Osteocyte (in vitro differentiated cells): ENCODE data around the gene LARGE1. TPM values are rescaled to one million over a fixed set of nuclear protein-coding genes. Genes with fewer than 3 reads are reported as not detected.

Experiments
- DNase-seq: peaks from one replicate; pipeline ENCODE4 v3.0.0; 2021; ENCODE audit warnings: mixed read lengths; ENCODE audit not compliant: unreplicated experiment; ENCODE audit errors: extremely low spot score
- H3K27ac Mint-ChIP-seq: one replicate; pipeline ENCODE4 v1.8.0; 2021; ENCODE audit warnings: mild to moderate bottlenecking, mixed read lengths; ENCODE audit not compliant: unreplicated experiment
- H3K27me3 Mint-ChIP-seq: one replicate; pipeline ENCODE4 v1.8.0; 2021; ENCODE audit warnings: mixed read lengths; ENCODE audit not compliant: unreplicated experiment
- H3K36me3 Mint-ChIP-seq: one replicate; pipeline ENCODE4 v1.8.0; 2021; ENCODE audit warnings: mixed read lengths; ENCODE audit not compliant: unreplicated experiment
- H3K4me1 Mint-ChIP-seq: one replicate; pipeline ENCODE4 v1.8.0; 2021; ENCODE audit warnings: mixed read lengths; ENCODE audit not compliant: unreplicated experiment
- H3K4me3 Mint-ChIP-seq: one replicate; pipeline ENCODE4 v1.8.0; 2021; ENCODE audit warnings: mild to moderate bottlenecking, moderate library complexity, mixed read lengths; ENCODE audit not compliant: unreplicated experiment
- H3K9me3 Mint-ChIP-seq: one replicate; pipeline ENCODE4 v1.8.0; 2021; ENCODE audit warnings: mixed read lengths; ENCODE audit not compliant: unreplicated experiment
- CTCF ChIP-seq: fragments of 200-600 bp; sonication (generic); IDR thresholded peaks from 2 replicates; pipeline ENCODE4 v1.5.0; 2021; ENCODE audit warnings: antibody characterized with exemption, mild to moderate bottlenecking, moderate library complexity
- total RNA-seq: library from RNA; stranded (reverse); gene quantifications from 2 replicates; pipeline ENCODE4 v1.2.1, GENCODE V29; 2021

The LARGE1 gene
- total RNA-seq, 1 donor from 2014 or later: 17.6 TPM

GRCh38 chr22:33657670-33658069 is 262.6 kb downstream of the LARGE1 start:
- no peaks in the 10 kb centered on the region for H3K36me3 Mint-ChIP-seq
- no peak for DNase-seq
- H3K27me3 Mint-ChIP-seq: no peaks in the 10 kb centered on the region
- TF ChIP-seq CTCF: no peak
- no peak overlapping the region for H3K27ac Mint-ChIP-seq
- H3K4me3 Mint-ChIP-seq: no peak overlapping the region
- H3K4me1 Mint-ChIP-seq: peaks cover 11% of the 10 kb centered on the region
- H3K9me3 Mint-ChIP-seq: no peaks in the 10 kb centered on the region

- TF ChIP-seq CTCF: no peak
- H3K27ac Mint-ChIP-seq: no peak overlapping the region
- no peak overlapping the region for H3K4me3 Mint-ChIP-seq
- H3K4me1 Mint-ChIP-seq: peaks cover 14% of the 10 kb centered on the region
- no peak for DNase-seq
- H3K9me3 Mint-ChIP-seq: no peaks in the 10 kb centered on the region
- H3K27me3 Mint-ChIP-seq: no peaks in the 10 kb centered on the region
- H3K36me3 Mint-ChIP-seq: no peaks in the 10 kb centered on the region
These were observed 263.3 kb downstream of the LARGE1 start for GRCh38 chr22:33656808-33657628.

- Mint-ChIP-seq H3K9me3 (no peaks in the 10 kb centered on the region), H3K4me3 (no peak overlapping the region), H3K27me3 (no peaks in the 10 kb centered on the region), H3K4me1 (peaks cover 11% of the 10 kb centered on the region), H3K36me3 (peaks cover 3% of the 10 kb centered on the region), H3K27ac (no peak overlapping the region)
- DNase-seq: no peak
- TF ChIP-seq CTCF: no peak
These were observed 265.9 kb downstream of the LARGE1 start for GRCh38 chr22:33654173-33654895.

GRCh38 chr22:33653532-33654063 is 266.7 kb downstream of the LARGE1 start:
- H3K9me3 Mint-ChIP-seq: peaks cover 4% of the 10 kb centered on the region

More at GRCh38 chr22:33653532-33654063, 266.7 kb downstream of the LARGE1 start:
- no peak for TF ChIP-seq CTCF
- no peak for DNase-seq
- H3K4me3 Mint-ChIP-seq: no peak overlapping the region
- no peaks in the 10 kb centered on the region for H3K27me3 Mint-ChIP-seq
- peaks cover 3% of the 10 kb centered on the region for H3K36me3 Mint-ChIP-seq
- peaks cover 5% of the 10 kb centered on the region for H3K4me1 Mint-ChIP-seq
- no peak overlapping the region for H3K27ac Mint-ChIP-seq
